NCI-H1436 treated with DMSO at 0.1 percent for 48 hours (cell line): ENCODE data around the gene FLYWCH2.
"Not testable (repeated sequence)": the region's sequence is repeated elsewhere in the genome, so short reads cannot be mapped to it uniquely, and the experiment has no call there.

ENCODE experiments used
- DNase-seq: peaks from one replicate; lab custom pipeline; 2025; lab: John Stamatoyannopoulos, UW

FLYWCH2 gene

DNA sequence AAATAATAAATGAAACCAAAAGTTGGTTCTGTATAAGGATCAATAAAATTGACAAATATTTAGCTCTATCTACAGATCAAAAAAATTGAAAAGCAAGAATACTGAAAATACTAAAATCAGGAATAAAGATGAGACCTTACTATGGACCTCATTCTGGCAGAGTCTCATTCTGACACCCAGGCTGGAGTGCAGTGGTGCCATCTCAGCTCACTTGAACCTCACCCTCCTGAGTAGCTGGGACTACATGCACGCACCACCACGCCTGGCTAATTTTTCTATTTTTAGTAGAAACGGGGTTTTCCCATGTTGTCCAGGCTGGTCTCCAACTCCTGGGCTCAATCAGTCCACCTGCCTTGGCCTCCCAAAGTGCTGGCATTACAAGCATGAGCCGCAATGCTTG is 59.0 kb downstream of the FLYWCH2 start:
- DNase-seq, result no peak

DNA sequence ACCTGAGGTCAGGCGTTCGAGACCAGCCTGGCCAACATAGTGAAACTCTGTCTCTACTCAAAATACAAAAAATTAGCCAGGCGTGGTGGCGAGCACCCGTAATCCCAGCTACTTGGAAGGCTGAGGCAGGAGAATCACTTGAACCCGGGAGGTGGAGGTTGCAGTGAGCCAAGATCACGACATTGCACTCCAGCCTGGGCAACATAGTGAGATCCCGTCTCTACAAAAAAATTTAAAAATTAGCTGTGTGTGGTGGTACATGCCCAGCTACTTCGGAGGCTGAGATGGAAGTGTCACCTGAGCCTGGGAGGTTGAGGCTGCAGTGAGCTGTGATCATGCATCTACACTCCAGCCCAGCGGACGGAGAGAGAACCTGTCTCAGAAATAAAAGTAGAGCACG is 60.7 kb downstream of the FLYWCH2 start:
- DNase-seq, result not testable (repeated sequence)

DNA sequence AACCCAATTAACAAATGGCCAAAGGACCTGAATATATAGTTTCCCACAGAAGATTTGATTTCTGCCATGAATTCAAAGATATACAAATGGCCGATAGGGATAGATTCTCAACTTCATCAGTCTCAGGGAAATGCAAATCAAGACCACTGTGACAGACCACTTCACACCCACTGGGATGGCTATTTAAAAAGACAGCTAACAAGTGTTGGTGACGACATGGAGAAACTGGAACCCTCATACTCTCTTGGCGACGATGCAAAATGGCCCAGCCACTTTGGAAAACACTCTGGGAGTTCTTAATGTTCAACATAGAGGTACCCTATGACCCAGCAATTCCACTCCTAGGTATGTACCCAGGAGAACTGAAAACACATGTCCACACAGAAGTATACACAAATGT is 63.6 kb downstream of the FLYWCH2 start:
- no peak for DNase-seq
